NCI-H2029 (cell line): ENCODE results near the gene ABI2.

ENCODE experiments used
- DNase-seq: peaks from one replicate; lab custom pipeline; 2025; lab: John Stamatoyannopoulos, UW

ABI2 gene

DNA sequence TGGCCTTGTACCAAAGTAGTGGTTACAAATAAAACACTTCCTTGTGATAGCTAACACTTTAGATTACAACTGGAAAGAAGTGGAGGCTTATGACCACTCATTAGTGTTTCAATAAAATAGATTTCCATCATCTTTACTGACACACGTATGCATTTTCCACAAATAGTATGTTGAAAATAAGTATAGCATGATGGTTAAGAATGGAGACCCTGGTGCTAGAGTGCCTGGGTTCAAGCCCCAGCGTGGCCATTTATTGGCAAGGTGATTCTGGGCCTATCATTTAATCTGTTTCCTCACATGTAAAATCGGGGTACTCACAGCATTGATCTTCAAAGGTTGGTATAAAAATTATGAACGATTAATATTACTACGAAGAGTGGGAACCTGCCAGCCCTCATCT lies 152.4 kb downstream of the ABI2 start:
- DNase-seq: no peak

- DNase-seq: no peak
Measured at GRCh38 chr2:203484266-203485112, 156.3 kb downstream of the ABI2 start.

DNA sequence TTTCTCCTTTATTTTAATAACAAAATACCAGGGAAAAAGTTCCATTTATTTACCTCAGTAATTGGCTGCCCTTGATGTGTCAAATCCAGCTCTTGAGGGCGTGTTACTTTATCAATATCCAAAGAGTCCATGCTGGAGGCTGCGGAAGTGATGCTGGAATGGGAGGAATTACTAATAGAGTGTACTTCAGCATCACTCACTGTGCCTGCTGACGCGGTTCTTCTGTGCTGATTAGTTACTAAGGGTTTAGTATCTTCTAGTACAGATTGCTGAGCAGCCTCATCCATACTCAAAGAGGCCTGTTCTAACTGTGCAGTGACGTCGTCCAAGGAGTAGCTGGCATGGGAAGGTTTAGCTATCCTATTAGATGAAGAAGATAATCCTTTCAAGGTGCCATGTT lies 161.3 kb downstream of the ABI2 start:
- DNase-seq: no peak

DNA sequence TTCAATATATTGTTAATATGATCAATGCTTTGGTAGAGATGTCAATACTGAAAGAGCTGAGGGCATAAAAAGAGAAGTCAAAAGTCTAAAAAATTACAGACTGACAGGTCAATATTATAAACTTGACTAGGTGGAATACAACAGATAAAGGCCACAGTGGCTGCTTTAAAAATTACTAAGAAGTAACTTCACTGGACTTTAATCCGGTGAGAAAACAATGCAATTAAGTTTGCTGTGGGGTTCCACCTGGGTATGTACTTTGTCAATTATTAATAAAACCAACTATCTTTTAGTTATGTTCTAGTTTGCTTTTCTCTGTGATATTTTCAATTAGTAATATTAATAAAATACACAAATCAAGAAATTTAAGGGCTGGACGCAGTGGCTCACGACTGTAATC lies 162.2 kb downstream of the ABI2 start:
- no peak for DNase-seq

- no peak for DNase-seq
Measured at GRCh38 chr2:203492965-203493364, 164.8 kb downstream of the ABI2 start.
